NCI-H460 (cell line): ENCODE measurements around the gene GLA. TPM values are rescaled to one million over a fixed set of nuclear protein-coding genes. Genes with fewer than 3 reads are reported as not detected.

Experiments used
- DNase-seq: peaks from one replicate; pipeline ENCODE4 v3.0.0-alpha.2; 2016; ENCODE audit warnings: low read depth; ENCODE audit errors: extremely low read depth
- total RNA-seq: library from RNA; depleted of rRNA; stranded (reverse); fragments of >200 nt; shearing (Covaris generic); gene quantifications from 2 replicates; pipeline ENCODE4 v1.2.3, GENCODE V29; 2014; rRNA removed

GLA gene
- total RNA-seq, 1 experiment from 2014 or later, result 237 TPM

DNA sequence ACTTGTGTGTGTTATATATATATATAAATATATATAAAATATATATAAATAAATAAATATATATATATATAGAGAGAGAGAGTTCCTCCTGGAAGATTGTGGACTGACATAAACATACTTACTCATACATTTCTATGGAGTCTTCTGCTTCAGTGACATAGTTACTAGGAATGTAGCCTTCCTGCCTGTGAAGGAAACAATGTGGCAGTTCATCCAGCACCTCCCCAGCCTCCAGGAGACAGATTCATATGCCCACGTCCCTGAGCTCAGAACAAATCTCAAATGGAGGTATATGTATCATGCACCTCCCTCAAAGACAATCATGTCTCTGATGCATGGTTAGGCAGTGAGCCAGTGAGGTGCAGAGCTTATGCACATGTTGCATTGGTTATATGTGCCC is 47.8 kb downstream of the GLA start:
- no peak for DNase-seq

DNA sequence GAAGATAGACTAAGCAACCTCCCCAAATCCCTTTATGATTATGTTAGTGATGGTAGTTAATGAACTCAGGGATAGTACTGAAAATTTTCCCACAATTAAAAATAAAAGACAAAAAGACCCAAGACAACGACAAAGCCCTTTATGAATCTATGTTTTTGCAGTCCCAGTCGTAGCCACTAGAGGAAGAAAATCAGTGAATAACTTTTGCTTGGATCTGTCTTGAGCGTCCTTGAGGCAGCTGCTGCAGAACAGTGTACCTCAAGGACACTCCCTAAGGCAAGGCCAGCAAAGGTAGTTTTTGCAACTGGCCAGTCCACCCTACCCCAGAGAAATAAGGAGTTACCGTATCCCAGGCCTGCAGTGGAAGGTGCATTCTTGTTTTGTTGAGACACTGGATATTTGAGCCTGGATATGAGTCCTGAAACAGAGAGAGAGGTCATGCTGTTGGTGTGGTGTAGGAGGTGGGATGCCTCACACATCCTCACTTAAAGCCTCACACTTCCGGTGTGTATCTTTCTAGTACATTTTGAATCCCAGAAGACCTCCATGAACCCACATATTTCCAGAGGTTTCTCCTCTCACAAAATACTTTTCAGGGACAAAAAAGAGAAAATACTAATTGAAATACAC is 50.4 kb downstream of the GLA start:
- peak; percentile 14 for DNase-seq

DNA sequence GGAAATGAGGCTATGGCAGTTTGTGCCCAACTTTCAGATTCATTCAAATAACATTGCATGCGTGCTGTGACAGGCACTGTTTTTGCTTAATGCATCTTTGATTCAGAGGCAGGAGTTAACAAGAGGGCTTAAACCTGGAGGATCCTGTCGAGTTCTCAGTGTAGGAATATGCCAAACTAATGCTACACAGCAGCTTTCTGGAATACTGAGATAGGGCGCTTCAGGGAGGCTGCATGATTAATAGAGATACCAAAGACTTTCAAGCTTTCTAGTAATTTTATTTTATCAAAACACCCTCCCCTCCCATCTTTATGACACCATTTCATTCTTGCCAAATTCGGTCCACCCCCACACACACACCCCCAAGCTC is 58.5 kb downstream of the GLA start:
- no peak for DNase-seq

DNA sequence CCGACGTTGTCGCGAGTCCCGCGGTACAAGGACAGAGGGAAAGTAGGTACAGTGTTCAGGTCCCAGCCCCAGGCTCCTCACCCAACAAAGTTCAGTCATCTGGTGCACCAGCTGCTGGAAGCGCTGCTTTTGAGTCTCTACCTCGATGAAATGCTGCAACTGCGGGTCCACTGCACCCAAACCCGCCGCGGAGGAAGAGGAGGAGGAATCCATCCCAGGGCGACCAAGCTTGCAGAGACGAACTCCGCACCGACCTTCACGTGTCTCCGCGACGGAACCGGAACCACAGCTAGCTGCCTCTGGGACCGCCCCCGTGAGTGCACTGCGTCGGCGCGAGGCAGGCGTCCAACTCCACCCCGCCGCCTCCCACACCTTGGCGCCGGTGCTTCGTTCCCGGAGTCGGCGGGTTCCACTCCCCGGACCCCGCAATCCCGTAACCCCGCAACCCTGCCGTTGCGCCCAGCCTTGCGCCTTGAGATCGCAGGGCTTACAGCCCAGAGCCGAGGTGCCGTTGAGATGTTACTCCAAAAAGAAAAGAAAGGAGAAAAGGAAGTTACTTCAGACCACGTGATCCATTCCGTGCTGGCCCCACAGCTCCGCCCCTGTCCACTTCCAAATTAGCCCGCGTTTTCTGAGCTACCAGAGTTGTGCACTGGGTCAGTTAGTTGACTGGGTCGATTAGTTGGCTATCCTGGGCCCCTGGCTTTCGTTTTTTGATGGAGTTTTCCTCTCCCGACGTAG is 59.1 kb downstream of the GLA start, which contains the start of gene TIMM8A:
Gene TIMM8A, minus strand, starts transcription at position 291 of the 741 bp plus-strand sequence. Its CDS starts 78 bp downstream, at position 213.
- peak; percentile 67 for DNase-seq

DNA sequence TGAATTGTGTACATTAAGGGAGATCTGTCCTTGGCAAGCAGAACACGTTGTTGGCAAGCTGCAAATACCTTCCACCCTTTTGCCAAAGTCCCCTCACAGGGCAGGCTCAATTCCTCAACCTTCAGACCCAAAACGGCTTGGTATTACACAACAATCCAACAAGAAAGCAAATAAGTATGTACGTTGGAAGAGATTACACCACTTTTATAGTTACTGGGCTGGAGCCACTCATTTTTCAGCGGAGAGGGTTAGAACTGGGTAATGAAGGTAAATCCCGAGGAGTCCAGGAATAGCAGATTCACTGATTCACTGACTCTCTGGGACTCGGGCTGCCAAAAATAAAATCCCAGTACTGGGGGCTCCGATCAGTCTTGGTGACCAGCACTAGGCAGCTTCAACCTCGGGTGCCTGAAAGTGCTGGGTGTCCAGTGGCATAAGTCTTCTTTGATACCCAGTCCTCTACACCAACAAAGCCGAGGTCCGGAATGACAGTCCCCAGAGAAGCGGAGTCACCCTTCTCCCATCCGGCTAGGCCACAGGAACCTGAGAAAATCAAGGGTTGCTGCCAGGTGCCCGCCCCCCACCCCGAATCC is 59.8 kb downstream of the GLA start:
- no peak for DNase-seq

Other genes starting within 250 kb of the GLA start
- 0.35 and 0.40 TPM in 2 replicates for gene DRP2, start 188.1 kb downstream of the GLA start, total RNA-seq
- not detected in 2 replicates for gene TAF7L, start 116.6 kb downstream of the GLA start, total RNA-seq
- 11.8 and 13.8 TPM in 2 replicates for gene TIMM8A, start 59.2 kb downstream of the GLA start, total RNA-seq
- 0.05 TPM in 1 of 2 replicates, not detected in the other for gene BTK, start 21.7 kb downstream of the GLA start, total RNA-seq
- gene RPL36A, start 16.9 kb downstream of the GLA start, total RNA-seq, result 4,212 and 4,289 TPM in 2 replicates
- 65.7 and 84.2 TPM in 2 replicates for gene HNRNPH2, start 297 bp upstream of the GLA start, total RNA-seq
- 0.10 TPM in 1 of 2 replicates, not detected in the other for gene ARMCX4, start 77.5 kb upstream of the GLA start, total RNA-seq
- gene ARMCX1, start 142.6 kb upstream of the GLA start, total RNA-seq, result 0.05 TPM in 1 of 2 replicates, not detected in the other
- gene ARMCX6, start 210.1 kb upstream of the GLA start, total RNA-seq, result 52.8 and 59.6 TPM in 2 replicates
- gene ARMCX3, start 215.2 kb upstream of the GLA start, total RNA-seq, result 29.7 and 32.5 TPM in 2 replicates